Activated CD4-positive, alpha-beta T cell treated with anti-CD3 and anti-CD28 coated beads, Interleukin-2, amount 10 ng/mL, durations not matched to agents 24 days and 14 days (primary cell): ENCODE data around the gene PLCL1. TPM values are rescaled to one million over a fixed set of nuclear protein-coding genes. Genes with fewer than 3 reads are reported as not detected.

ENCODE experiments used
- DNase-seq: peaks from one replicate; pipeline ENCODE4 v3.0.0; 2022
- H3K27ac Mint-ChIP-seq: one replicate; pipeline ENCODE4 v1.8.0; 2022; ENCODE audit warnings: mild to moderate bottlenecking, mixed read lengths
- H3K27me3 Mint-ChIP-seq: one replicate; pipeline ENCODE4 v1.8.0; 2022; ENCODE audit warnings: mixed read lengths
- H3K36me3 Mint-ChIP-seq: one replicate; pipeline ENCODE4 v1.8.0; 2022; ENCODE audit warnings: low read depth, mild to moderate bottlenecking, mixed read lengths
- H3K4me1 Mint-ChIP-seq: one replicate; pipeline ENCODE4 v1.8.0; 2021; ENCODE audit warnings: mixed read lengths
- H3K4me3 Mint-ChIP-seq: one replicate; pipeline ENCODE4 v1.8.0; 2022; ENCODE audit warnings: mild to moderate bottlenecking, moderate library complexity, mixed read lengths
- H3K9me3 Mint-ChIP-seq: one replicate; pipeline ENCODE4 v1.8.0; 2021; ENCODE audit warnings: mixed read lengths
- intact Hi-C: fragments of 100-400 bp; cut with micrococcal nuclease; formaldehyde crosslinking; loops from one replicate; pipeline ENCODE4 v1.15.1; 2023
- total RNA-seq: library from RNA; stranded (reverse); gene quantifications from 2 replicates; pipeline ENCODE4 v1.2.3, GENCODE V29; 2022

The PLCL1 gene
- 0.45 and 0.63 TPM in 2 replicates for total RNA-seq

- Mint-ChIP-seq H3K27ac (peak within 1 kb of the TSS; percentile 45), H3K4me3 (peak within 1 kb of the TSS; percentile 92), H3K9me3 (no peaks in the 10 kb centered on the region), H3K27me3 (peaks cover 40% of the 10 kb centered on the region), H3K36me3 (no peaks in the 10 kb centered on the region), H3K4me1 (peaks cover 27% of the 10 kb centered on the region)
- DNase-seq: peak; percentile 97
- intact Hi-C loops: loop anchor here (1.0 to 5.0 kb wide), 5 partner anchors 35 to 241 kb away; no protein-coding TSS in a partner anchor
Measured at GRCh38 chr2:197804049-197804757, at the start of gene PLCL1. TSS of gene PLCL1 (plus strand) at chr2:197804593.

- H3K9me3 Mint-ChIP-seq: peaks cover 7% of the 10 kb centered on the region
- no peak overlapping the region for H3K4me3 Mint-ChIP-seq
- H3K36me3 Mint-ChIP-seq: no peaks in the 10 kb centered on the region
- H3K27me3 Mint-ChIP-seq: peaks cover 13% of the 10 kb centered on the region
- H3K27ac Mint-ChIP-seq: no peak overlapping the region
- DNase-seq: no peak
- no peaks in the 10 kb centered on the region for H3K4me1 Mint-ChIP-seq
- intact Hi-C loops: no loop called here
Measured at GRCh38 chr2:197759013-197759412, 45.4 kb upstream of the PLCL1 start.

- Mint-ChIP-seq H3K36me3 (no peaks in the 10 kb centered on the region), H3K4me1 (no peaks in the 10 kb centered on the region), H3K9me3 (peaks cover 7% of the 10 kb centered on the region), H3K27me3 (peaks cover 18% of the 10 kb centered on the region), H3K4me3 (no peak overlapping the region), H3K27ac (no peak overlapping the region)
- DNase-seq: no peak
- intact Hi-C loops: no loop called here
Measured at GRCh38 chr2:197759625-197760292, 44.6 kb upstream of the PLCL1 start.

- Mint-ChIP-seq H3K9me3 (peaks cover 7% of the 10 kb centered on the region), H3K4me3 (no peak overlapping the region), H3K36me3 (no peaks in the 10 kb centered on the region), H3K27ac (no peak overlapping the region), H3K27me3 (peaks cover 20% of the 10 kb centered on the region), H3K4me1 (no peaks in the 10 kb centered on the region)
- DNase-seq: no peak
- intact Hi-C loops: no loop called here
Measured at GRCh38 chr2:197760293-197760657, 44.1 kb upstream of the PLCL1 start.

GRCh38 chr2:197777823-197778407 is 26.5 kb upstream of the PLCL1 start:
- Mint-ChIP-seq H3K4me3 (no peak overlapping the region), H3K36me3 (no peaks in the 10 kb centered on the region), H3K4me1 (no peaks in the 10 kb centered on the region), H3K9me3 (no peaks in the 10 kb centered on the region), H3K27ac (no peak overlapping the region), H3K27me3 (peaks cover 19% of the 10 kb centered on the region)
- intact Hi-C loops: loop anchor here (1.0 to 10.0 kb wide), 3 partner anchors 71 to 343 kb away; partner anchors contain the start of genes MOB4 and SF3B1
- peak; percentile 77 for DNase-seq

- peaks cover 24% of the 10 kb centered on the region for H3K27me3 Mint-ChIP-seq
- no peaks in the 10 kb centered on the region for H3K36me3 Mint-ChIP-seq
- intact Hi-C loops: loop anchor here (10.0 kb wide), 2 partner anchors 264 to 344 kb away; partner anchors contain the start of genes MOB4 and SF3B1
- H3K27ac Mint-ChIP-seq: no peak overlapping the region
- H3K4me3 Mint-ChIP-seq: no peak overlapping the region
- no peaks in the 10 kb centered on the region for H3K4me1 Mint-ChIP-seq
- no peaks in the 10 kb centered on the region for H3K9me3 Mint-ChIP-seq
- DNase-seq: no peak
Measured at GRCh38 chr2:197779261-197779660, 25.1 kb upstream of the PLCL1 start.

- no peaks in the 10 kb centered on the region for H3K9me3 Mint-ChIP-seq
- intact Hi-C loops: no loop called here
- peaks cover 2% of the 10 kb centered on the region for H3K4me1 Mint-ChIP-seq
- H3K4me3 Mint-ChIP-seq: no peak overlapping the region
- no peaks in the 10 kb centered on the region for H3K36me3 Mint-ChIP-seq
- no peak for DNase-seq
- peaks cover 22% of the 10 kb centered on the region for H3K27me3 Mint-ChIP-seq
- H3K27ac Mint-ChIP-seq: no peak overlapping the region
Measured at GRCh38 chr2:197782126-197782525, 22.3 kb upstream of the PLCL1 start.

- H3K27ac Mint-ChIP-seq: no peak within 1 kb of the TSS
- H3K9me3 Mint-ChIP-seq: no peaks in the 10 kb centered on the region
- H3K27me3 Mint-ChIP-seq: peaks cover 36% of the 10 kb centered on the region
- H3K4me1 Mint-ChIP-seq: peaks cover 2% of the 10 kb centered on the region
- H3K36me3 Mint-ChIP-seq: no peaks in the 10 kb centered on the region
- no peak for DNase-seq
- intact Hi-C loops: no loop called here
- H3K4me3 Mint-ChIP-seq: peak within 1 kb of the TSS; percentile 81
Measured at GRCh38 chr2:197784956-197785941, 19.1 kb upstream of the PLCL1 start, which contains the start of gene BOLL. TSS of gene BOLL (minus strand) at chr2:197785319. CDS start at chr2:197781850, 3,469 bp downstream.

GRCh38 chr2:197786010-197786877 is 18.1 kb upstream of the PLCL1 start:
- H3K36me3 Mint-ChIP-seq: no peaks in the 10 kb centered on the region
- H3K4me1 Mint-ChIP-seq: peaks cover 2% of the 10 kb centered on the region
- intact Hi-C loops: no loop called here
- peaks cover 39% of the 10 kb centered on the region for H3K27me3 Mint-ChIP-seq
- H3K9me3 Mint-ChIP-seq: no peaks in the 10 kb centered on the region
- peak; percentile 89 for DNase-seq
- no peak overlapping the region for H3K27ac Mint-ChIP-seq
- peak overlapping the region; percentile 81 for H3K4me3 Mint-ChIP-seq

- H3K4me1 Mint-ChIP-seq: no peaks in the 10 kb centered on the region
- DNase-seq: no peak
- H3K9me3 Mint-ChIP-seq: peaks cover 5% of the 10 kb centered on the region
- no peak overlapping the region for H3K27ac Mint-ChIP-seq
- no peaks in the 10 kb centered on the region for H3K36me3 Mint-ChIP-seq
- no peak overlapping the region for H3K4me3 Mint-ChIP-seq
- intact Hi-C loops: no loop called here
- H3K27me3 Mint-ChIP-seq: peaks cover 39% of the 10 kb centered on the region
Measured at GRCh38 chr2:197793456-197793855, 10.9 kb upstream of the PLCL1 start.

- H3K27me3 Mint-ChIP-seq: peaks cover 41% of the 10 kb centered on the region
- H3K4me1 Mint-ChIP-seq: no peaks in the 10 kb centered on the region
- intact Hi-C loops: no loop called here
- no peaks in the 10 kb centered on the region for H3K36me3 Mint-ChIP-seq
- no peak overlapping the region for H3K27ac Mint-ChIP-seq
- DNase-seq: no peak
- H3K4me3 Mint-ChIP-seq: no peak overlapping the region
- H3K9me3 Mint-ChIP-seq: peaks cover 5% of the 10 kb centered on the region
Measured at GRCh38 chr2:197795277-197795676, 9.1 kb upstream of the PLCL1 start.

- no peaks in the 10 kb centered on the region for H3K36me3 Mint-ChIP-seq
- no peaks in the 10 kb centered on the region for H3K9me3 Mint-ChIP-seq
- no peak overlapping the region for H3K4me3 Mint-ChIP-seq
- intact Hi-C loops: no loop called here
- peaks cover 47% of the 10 kb centered on the region for H3K27me3 Mint-ChIP-seq
- no peak overlapping the region for H3K27ac Mint-ChIP-seq
- peaks cover 3% of the 10 kb centered on the region for H3K4me1 Mint-ChIP-seq
- DNase-seq: no peak
Measured at GRCh38 chr2:197798187-197798586, 6.2 kb upstream of the PLCL1 start.
